CD4-positive, alpha-beta memory T cell (primary cell): ENCODE results near the gene SFPQ. TPM values are rescaled to one million over a fixed set of nuclear protein-coding genes. Genes with fewer than 3 reads are reported as not detected.

ENCODE experiments used
- CTCF ChIA-PET: fragments of 350-600 bp; sonication (Branson Sonifier 250); formaldehyde crosslinking; loops from one replicate; lab custom pipeline; 2021; ENCODE audit warnings: inconsistent platforms; ENCODE audit not compliant: partially characterized antibody; lab: Charles Lee
- POLR2A ChIA-PET: fragments of 350-600 bp; sonication (Branson Sonifier 250); formaldehyde crosslinking; loops from one replicate; lab custom pipeline; 2021; ENCODE audit not compliant: partially characterized antibody; lab: Charles Lee
- DNase-seq, 5 donors: peaks; one replicate each; pipeline versions ENCODE4 v3.0.0 to v3.0.0-alpha.2; 2020 to 2022; ENCODE audit warnings: mixed read lengths in 1 of 5
- H3K27ac ChIP-seq: one replicate; pipeline ENCODE4 v1.7.0; 2013; ENCODE audit warnings: low read depth, low read length
- H3K27me3 ChIP-seq: 2 replicates; pipeline ENCODE4 v1.7.0; 2013; ENCODE audit warnings: mild to moderate bottlenecking, low read length, moderate library complexity; ENCODE audit not compliant: insufficient read depth
- H3K36me3 ChIP-seq: 2 replicates; pipeline ENCODE4 v1.7.0; 2013; ENCODE audit warnings: mild to moderate bottlenecking, low read length, moderate library complexity; ENCODE audit not compliant: insufficient read depth
- H3K4me1 ChIP-seq: 2 replicates; pipeline ENCODE4 v1.7.0; 2013; ENCODE audit warnings: mild to moderate bottlenecking, low read length, moderate library complexity; ENCODE audit not compliant: insufficient read depth
- H3K4me3 ChIP-seq, 2 donors: one replicate each; pipeline ENCODE4 v1.7.0; 2013; ENCODE audit warnings: low read length in 2 of 2, mild to moderate bottlenecking in 1 of 2
- H3K9me3 ChIP-seq, 2 donors: one replicate each; pipeline ENCODE4 v1.7.0; 2013; ENCODE audit warnings: low read length in 2 of 2, control low read depth in 1 of 2; ENCODE audit not compliant: control insufficient read depth in 1 of 2
- H3K27ac Mint-ChIP-seq, 7 donors: one replicate each; pipeline ENCODE4 v1.8.0; 2020 to 2021; ENCODE audit warnings: mixed read lengths in 7 of 7, mild to moderate bottlenecking in 6 of 7, inconsistent platforms in 3 of 7, moderate library complexity in 3 of 7
- H3K27me3 Mint-ChIP-seq, 2 donors: one replicate each; pipeline ENCODE4 v1.8.0; 2020 to 2021; ENCODE audit warnings: mixed read lengths in 2 of 2
- H3K36me3 Mint-ChIP-seq, 2 donors: one replicate each; pipeline ENCODE4 v1.8.0; 2020 to 2021; ENCODE audit warnings: mixed read lengths in 2 of 2, inconsistent platforms in 1 of 2, mild to moderate bottlenecking in 1 of 2
- H3K4me1 Mint-ChIP-seq, 4 donors: one replicate each; pipeline ENCODE4 v1.8.0; 2020 to 2021; ENCODE audit warnings: mixed read lengths in 4 of 4, mild to moderate bottlenecking in 1 of 4
- H3K4me3 Mint-ChIP-seq, 8 donors: one replicate each; pipeline ENCODE4 v1.8.0; 2020 to 2021; ENCODE audit warnings: mixed read lengths in 8 of 8, mild to moderate bottlenecking in 7 of 8, moderate library complexity in 6 of 8, inconsistent platforms in 3 of 8
- H3K9me3 Mint-ChIP-seq, 8 donors: one replicate each; pipeline ENCODE4 v1.8.0; 2020 to 2021; ENCODE audit warnings: mixed read lengths in 8 of 8, mild to moderate bottlenecking in 5 of 8, inconsistent platforms in 3 of 8, moderate library complexity in 1 of 8
- intact Hi-C: fragments of 100-400 bp; cut with micrococcal nuclease; formaldehyde crosslinking; loops from one replicate; pipeline ENCODE4 v1.15.1; 2023
- polyA plus RNA-seq, 2 donors: library from polyadenylated mRNA; unstranded; fragments of 300-500 nt; fragmentation: Illumina TruSeq; gene quantifications; one replicate each; pipeline ENCODE4 v1.2.3, GENCODE V29; 2021
- total RNA-seq, 2 experiments: library from RNA; stranded (reverse); gene quantifications; one replicate each; pipeline ENCODE4 v1.2.3, GENCODE V29; 2021

Gene SFPQ
- total and polyA plus RNA-seq, 4 experiments from 2014 or later, result 63.3 to 334 (median 238) TPM

DNA sequence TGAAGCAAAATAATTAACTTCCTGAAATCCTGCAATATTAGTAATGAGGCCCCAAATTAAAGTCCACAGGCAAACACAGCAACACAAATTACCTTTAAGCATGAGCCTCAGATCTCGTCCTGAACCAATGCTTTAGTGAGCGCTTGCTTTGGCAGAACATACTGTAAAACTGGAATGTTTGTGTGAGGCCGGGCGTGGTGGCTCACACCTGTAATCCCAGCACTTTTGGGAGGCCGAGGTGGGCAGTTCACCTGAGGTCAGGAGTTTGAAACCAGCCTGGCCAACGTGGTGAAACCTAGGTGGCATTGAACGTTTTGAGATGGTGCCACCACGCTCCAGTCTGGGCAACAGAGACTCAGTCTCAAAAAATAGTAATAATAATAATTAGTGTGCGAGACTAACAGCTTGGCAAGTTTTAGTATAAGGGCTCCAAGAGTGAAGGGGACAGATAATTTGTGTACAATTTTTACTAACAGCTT is 17.8 kb downstream of the SFPQ start:
- H3K4me1 Mint-ChIP-seq, result peaks cover 10 to 25% (median 16%) of the 10 kb centered on the region in 4 donors

DNA sequence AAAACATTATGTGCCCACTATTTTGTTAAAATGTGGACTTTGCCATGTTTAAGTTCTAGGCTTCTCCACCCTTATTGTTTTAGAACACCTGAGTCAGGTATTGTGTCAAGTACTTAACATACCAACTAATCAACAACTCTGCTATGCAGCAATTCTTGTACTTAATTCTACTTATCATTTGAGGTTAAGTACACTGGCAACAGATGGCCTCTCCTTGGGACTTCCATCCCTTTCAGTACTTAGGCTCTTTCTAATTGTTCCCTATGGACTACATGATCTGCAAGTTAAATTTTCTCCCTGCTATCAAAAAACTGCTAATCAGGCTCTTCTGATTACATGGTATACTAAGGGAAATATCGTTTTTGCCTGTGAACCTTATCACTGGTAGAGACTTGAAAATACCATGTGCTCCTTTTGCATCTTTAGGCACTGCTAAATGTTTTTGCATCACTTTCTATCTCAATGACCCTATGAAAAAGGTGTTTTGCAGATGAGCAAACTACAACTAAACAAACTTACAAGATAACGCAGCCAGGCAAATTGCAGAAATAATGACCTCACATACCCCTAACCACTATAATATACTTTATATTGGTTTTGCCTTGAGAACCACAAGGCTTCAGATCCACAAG is 18.9 kb downstream of the SFPQ start:
- peaks cover 6 to 14% (median 8%) of the 10 kb centered on the region in 4 donors for H3K4me1 Mint-ChIP-seq
- no peak overlapping the region for H3K27ac ChIP-seq
- H3K36me3 ChIP-seq, result peaks cover 35% of the 10 kb centered on the region
- POLR2A ChIA-PET, result interaction anchor here (1.5 kb wide), 2 partner anchors 7 to 16 kb away, joined by 3 read pairs; no protein-coding TSS in a partner anchor
- no peaks in the 10 kb centered on the region for H3K27me3 Mint-ChIP-seq
- H3K4me3 Mint-ChIP-seq, result no peak overlapping the region
- H3K9me3 Mint-ChIP-seq, result peaks cover 0 to 1% (median 0%) of the 10 kb centered on the region in 8 donors
- no peak for DNase-seq
- CTCF ChIA-PET, result no interaction called here
- peaks cover 8% of the 10 kb centered on the region for H3K4me1 ChIP-seq
- peak overlapping the region in 4 of 7 donors; percentile 24 to 54 (median 38) for H3K27ac Mint-ChIP-seq
- peaks cover 37 to 48% of the 10 kb centered on the region in 2 donors for H3K36me3 Mint-ChIP-seq
- intact Hi-C loops, result no loop called here
- no peaks in the 10 kb centered on the region for H3K27me3 ChIP-seq
- no peaks in the 10 kb centered on the region for H3K9me3 ChIP-seq
- H3K4me3 ChIP-seq, result no peak overlapping the region

More for the DNA sequence above, 17.8 kb downstream of the SFPQ start:
- Mint-ChIP-seq H3K9me3 (no peaks in the 10 kb centered on the region), H3K27ac (peak overlapping the region in 2 of 7 donors; percentile 41 to 67), H3K36me3 (peaks cover 42 to 59% of the 10 kb centered on the region in 2 donors), H3K4me3 (no peak overlapping the region), H3K27me3 (no peaks in the 10 kb centered on the region)
- no peak overlapping the region for H3K4me3 ChIP-seq
- no peak overlapping the region for H3K27ac ChIP-seq
- CTCF ChIA-PET, result interaction anchor here (0.5 kb wide), 1 partner anchor 143 kb away, joined by 3 read pairs; the partner anchor contains the start of gene ZMYM6
- peaks cover 46% of the 10 kb centered on the region for H3K36me3 ChIP-seq
- POLR2A ChIA-PET, result interaction anchor here (1.2 to 1.5 kb wide), 3 partner anchors 11 to 18 kb away, joined by 3 read pairs; partner anchors contain the start of gene SFPQ
- no peaks in the 10 kb centered on the region for H3K27me3 ChIP-seq
- intact Hi-C loops, result no loop called here
- H3K4me1 ChIP-seq, result peaks cover 19% of the 10 kb centered on the region
- no peaks in the 10 kb centered on the region for H3K9me3 ChIP-seq
- DNase-seq, result no peak

DNA sequence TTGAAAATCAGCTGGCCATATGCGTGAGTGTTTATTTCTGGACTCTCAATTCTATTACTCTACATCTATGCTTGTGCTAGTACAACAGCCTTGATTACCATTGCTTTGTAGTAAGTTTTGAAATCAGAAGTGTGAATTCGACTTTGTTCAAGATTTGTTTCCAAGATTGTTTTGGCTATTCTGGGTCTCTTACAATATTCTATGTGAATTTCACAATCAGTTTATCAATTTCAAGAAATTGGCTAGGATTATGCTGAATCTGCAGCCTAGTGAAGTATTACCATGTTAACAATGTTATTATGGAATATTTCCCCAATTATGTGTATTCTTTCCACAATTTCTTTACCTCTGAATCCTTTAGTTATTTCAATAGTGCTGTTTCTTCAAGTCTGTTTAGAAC is 19.5 kb downstream of the SFPQ start:
- POLR2A ChIA-PET, result interaction anchor here (1.1 to 1.5 kb wide), 3 partner anchors 8 to 17 kb away, joined by 3 to 5 read pairs (median 3); no protein-coding TSS in a partner anchor
- DNase-seq, result no peak
- Mint-ChIP-seq H3K27me3 (no peaks in the 10 kb centered on the region), H3K4me3 (no peak overlapping the region), H3K4me1 (peaks cover 4 to 10% (median 7%) of the 10 kb centered on the region in 4 donors), H3K36me3 (peaks cover 35 to 43% of the 10 kb centered on the region in 2 donors), H3K9me3 (peaks cover 0 to 1% (median 0%) of the 10 kb centered on the region in 8 donors), H3K27ac (peak overlapping the region in 3 of 7 donors; percentile 24 to 34 (median 29))
- Histone ChIP-seq H3K27me3 (no peaks in the 10 kb centered on the region), H3K4me3 (no peak overlapping the region), H3K4me1 (peaks cover 3% of the 10 kb centered on the region), H3K27ac (no peak overlapping the region), H3K36me3 (peaks cover 30% of the 10 kb centered on the region), H3K9me3 (no peaks in the 10 kb centered on the region)
- CTCF ChIA-PET, result no interaction called here
- intact Hi-C loops, result no loop called here

DNA sequence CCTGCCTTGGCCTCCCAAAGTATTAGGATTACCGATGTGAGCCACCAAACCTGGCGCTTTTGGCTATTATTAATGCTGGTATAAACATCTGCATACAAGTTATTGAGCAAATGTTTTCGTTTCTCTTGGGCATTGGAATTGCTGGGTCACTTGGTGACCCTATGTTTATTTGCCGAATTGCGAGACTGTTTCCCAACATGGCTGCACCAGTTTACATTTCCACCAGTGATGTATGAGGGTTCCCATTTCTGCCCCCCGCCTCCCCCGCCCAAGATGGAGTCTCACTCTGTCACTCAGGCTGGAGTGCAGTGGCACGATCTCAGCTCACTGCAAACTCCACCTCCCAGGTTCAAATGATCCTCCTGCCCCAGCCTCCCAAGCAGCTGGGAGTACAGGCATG is 20.9 kb downstream of the SFPQ start:
- POLR2A ChIA-PET, result interaction anchor here (1.1 to 1.5 kb wide), 3 partner anchors 8 to 141 kb away, joined by 3 to 7 read pairs (median 4); partner anchors contain the start of gene ZMYM6
- CTCF ChIA-PET, result interaction anchor here (1.0 kb wide), 1 partner anchor 30 kb away, joined by 3 read pairs; no protein-coding TSS in a partner anchor
- H3K27ac Mint-ChIP-seq, result peak overlapping the region in 1 of 7 donors; percentile 17

DNA sequence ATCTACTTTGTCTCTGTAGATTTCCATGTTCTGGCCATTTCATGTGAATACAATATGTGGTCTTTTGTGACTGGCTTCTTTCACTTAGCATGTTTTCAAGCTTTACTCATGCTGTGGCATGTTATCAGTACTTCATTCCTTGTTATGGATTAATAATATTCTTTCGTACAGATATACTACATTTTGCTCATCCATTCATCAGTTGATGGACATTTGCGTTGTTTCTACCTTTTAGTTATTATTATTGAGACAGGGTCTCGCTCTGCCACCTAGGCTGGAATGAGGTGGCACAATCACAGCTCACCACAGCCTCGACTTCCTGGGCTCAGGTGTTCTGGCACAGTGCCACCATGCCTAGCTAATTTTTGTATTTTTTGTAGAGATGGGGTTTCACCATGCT is 21.4 kb downstream of the SFPQ start:
- no peak overlapping the region for H3K4me3 ChIP-seq
- CTCF ChIA-PET, result interaction anchor here (1.0 kb wide), 1 partner anchor 30 kb away, joined by 3 read pairs; no protein-coding TSS in a partner anchor
- Mint-ChIP-seq H3K36me3 (peaks cover 22 to 24% of the 10 kb centered on the region in 2 donors), H3K9me3 (peaks cover 0 to 1% (median 0%) of the 10 kb centered on the region in 8 donors), H3K27ac (no peak overlapping the region), H3K27me3 (no peaks in the 10 kb centered on the region), H3K4me1 (peaks cover 0 to 6% (median 2%) of the 10 kb centered on the region in 4 donors), H3K4me3 (no peak overlapping the region)
- intact Hi-C loops, result no loop called here
- no peaks in the 10 kb centered on the region for H3K4me1 ChIP-seq
- no peak overlapping the region for H3K27ac ChIP-seq
- H3K27me3 ChIP-seq, result no peaks in the 10 kb centered on the region
- POLR2A ChIA-PET, result interaction anchor here (0.6 to 1.5 kb wide), 4 partner anchors 8 to 36 kb away, joined by 3 to 7 read pairs (median 4); partner anchors contain the start of gene SFPQ
- H3K36me3 ChIP-seq, result peaks cover 12% of the 10 kb centered on the region
- no peak for DNase-seq
- H3K9me3 ChIP-seq, result no peaks in the 10 kb centered on the region

More for the DNA sequence above, 20.9 kb downstream of the SFPQ start:
- Mint-ChIP-seq H3K36me3 (peaks cover 22 to 28% of the 10 kb centered on the region in 2 donors), H3K27me3 (no peaks in the 10 kb centered on the region), H3K4me3 (no peak overlapping the region), H3K9me3 (peaks cover 0 to 1% (median 0%) of the 10 kb centered on the region in 8 donors), H3K4me1 (peaks cover 0 to 6% (median 2%) of the 10 kb centered on the region in 4 donors)
- Histone ChIP-seq H3K9me3 (no peaks in the 10 kb centered on the region), H3K4me1 (no peaks in the 10 kb centered on the region), H3K36me3 (peaks cover 15% of the 10 kb centered on the region), H3K27me3 (no peaks in the 10 kb centered on the region), H3K4me3 (no peak overlapping the region), H3K27ac (no peak overlapping the region)
- DNase-seq, result no peak
- intact Hi-C loops, result no loop called here

GRCh38 chr1:35164893-35165292 is 28.1 kb downstream of the SFPQ start:
- no peak overlapping the region for H3K4me3 ChIP-seq
- H3K4me1 Mint-ChIP-seq, result no peaks in the 10 kb centered on the region
- H3K27ac ChIP-seq, result no peak overlapping the region
- H3K9me3 Mint-ChIP-seq, result peaks cover 0 to 23% (median 14%) of the 10 kb centered on the region in 8 donors
- no peaks in the 10 kb centered on the region for H3K27me3 ChIP-seq
- intact Hi-C loops, result no loop called here
- peaks cover 0 to 3% of the 10 kb centered on the region in 2 donors for H3K36me3 Mint-ChIP-seq
- H3K27me3 Mint-ChIP-seq, result no peaks in the 10 kb centered on the region
- H3K36me3 ChIP-seq, result no peaks in the 10 kb centered on the region
- H3K4me3 Mint-ChIP-seq, result no peak overlapping the region
- no peak overlapping the region for H3K27ac Mint-ChIP-seq
- no peak for DNase-seq
- H3K9me3 ChIP-seq, result peaks cover 0 to 5% of the 10 kb centered on the region in 2 donors
- CTCF ChIA-PET, result no interaction called here
- POLR2A ChIA-PET, result no interaction called here
- no peaks in the 10 kb centered on the region for H3K4me1 ChIP-seq

- H3K4me3 ChIP-seq, result no peak overlapping the region
- H3K9me3 Mint-ChIP-seq, result peaks cover 0 to 5% (median 0%) of the 10 kb centered on the region in 8 donors
- POLR2A ChIA-PET, result no interaction called here
- peaks cover 1 to 8% (median 4%) of the 10 kb centered on the region in 4 donors for H3K4me1 Mint-ChIP-seq
- no peaks in the 10 kb centered on the region for H3K9me3 ChIP-seq
- H3K4me1 ChIP-seq, result peaks cover 5% of the 10 kb centered on the region
- no peak overlapping the region for H3K27ac ChIP-seq
- no peaks in the 10 kb centered on the region for H3K36me3 Mint-ChIP-seq
- peaks cover 3% of the 10 kb centered on the region in 2 donors for H3K27me3 Mint-ChIP-seq
- CTCF ChIA-PET, result no interaction called here
- no peak for DNase-seq
- intact Hi-C loops, result no loop called here
- no peak overlapping the region for H3K27ac Mint-ChIP-seq
- H3K4me3 Mint-ChIP-seq, result no peak overlapping the region
- H3K36me3 ChIP-seq, result no peaks in the 10 kb centered on the region
- H3K27me3 ChIP-seq, result no peaks in the 10 kb centered on the region
Observed at GRCh38 chr1:35151220-35151619, 41.7 kb downstream of the SFPQ start.
